MCF 10A (cell line): Measurements from ENCODE around the gene POU3F1. TPM values are rescaled to one million over a fixed set of nuclear protein-coding genes. Genes with fewer than 3 reads are reported as not detected.

ENCODE experiments used
- BruUV-seq: library from RNA; stranded (reverse); fragments of 400-500 nt; replicated peaks from 2 replicates; lab custom pipeline; 2021; lab: Mats Ljungman, UMichigan
- CTCF ChIA-PET: fragments of 300-600 bp; sonication (Branson Sonifier 250); formaldehyde crosslinking; extraction: SDS; loops from one replicate; lab custom pipeline; 2021; ENCODE audit warnings: antibody characterized with exemption, inconsistent platforms; lab: Yijun Ruan, JAX
- POLR2A ChIA-PET: fragments of 300-600, 350-650 bp; sonication (Branson Sonifier 250); formaldehyde crosslinking; extraction: SDS; loops from one replicate; lab custom pipeline; 2020; ENCODE audit warnings: antibody characterized with exemption, inconsistent platforms; lab: Yijun Ruan, JAX
- DNase-seq: peaks from one replicate; pipeline ENCODE4 v3.0.0-alpha.2; 2018; ENCODE audit not compliant: unreplicated experiment
- H3K27ac Mint-ChIP-seq: one replicate; pipeline ENCODE4 v1.8.0; 2022; ENCODE audit warnings: mild to moderate bottlenecking, low read depth, mixed read lengths; ENCODE audit not compliant: unreplicated experiment
- H3K27me3 Mint-ChIP-seq: one replicate; pipeline ENCODE4 v1.8.0; 2022; ENCODE audit warnings: mixed read lengths; ENCODE audit not compliant: insufficient read depth, unreplicated experiment
- H3K36me3 Mint-ChIP-seq: one replicate; pipeline ENCODE4 v1.8.0; 2022; ENCODE audit warnings: mild to moderate bottlenecking, moderate library complexity, mixed read lengths; ENCODE audit not compliant: insufficient read depth, unreplicated experiment
- H3K4me1 Mint-ChIP-seq: one replicate; pipeline ENCODE4 v1.8.0; 2022; ENCODE audit warnings: mixed read lengths; ENCODE audit not compliant: insufficient read depth, unreplicated experiment
- H3K4me3 Mint-ChIP-seq: one replicate; pipeline ENCODE4 v1.8.0; 2022; ENCODE audit warnings: mild to moderate bottlenecking, moderate library complexity, mixed read lengths; ENCODE audit not compliant: unreplicated experiment
- H3K9me3 Mint-ChIP-seq: one replicate; pipeline ENCODE4 v1.8.0; 2022; ENCODE audit warnings: mixed read lengths; ENCODE audit not compliant: unreplicated experiment
- CTCF ChIP-seq: fragments of 200-600 bp; IDR thresholded peaks from one replicate; pipeline ENCODE4 v1.8.0; 2022; ENCODE audit warnings: antibody characterized with exemption, mild to moderate bottlenecking; ENCODE audit not compliant: unreplicated experiment
- intact Hi-C: fragments of 100-400 bp; cut with micrococcal nuclease; formaldehyde crosslinking; loops from 2 replicates; pipeline ENCODE4 v1.14.1; 2022
- total RNA-seq: library from RNA; stranded (reverse); gene quantifications from 2 replicates; pipeline ENCODE4 v1.2.3, GENCODE V29; 2022

POU3F1 gene
- total RNA-seq, 1 experiment from 2014 or later: 0.14 TPM

GRCh38 chr1:38068220-38068979, 21.8 kb upstream of the POU3F1 start:
- H3K9me3 Mint-ChIP-seq: no peaks in the 10 kb centered on the region
- no peak overlapping the region for H3K27ac Mint-ChIP-seq
- H3K36me3 Mint-ChIP-seq: peaks cover 7% of the 10 kb centered on the region
- intact Hi-C loops: no loop called here
- ChIA-PET POLR2A (no interaction called here), CTCF (interaction anchor here (0.6 to 1.2 kb wide), 2 partner anchors 52 to 58 kb away, joined by 3 read pairs; no protein-coding TSS in a partner anchor)
- peaks cover 15% of the 10 kb centered on the region for H3K27me3 Mint-ChIP-seq
- no peak for TF ChIP-seq CTCF
- no peak for DNase-seq
- no peak overlapping the region for H3K4me3 Mint-ChIP-seq
- no TSS peak for BruUV-seq
- peaks cover 6% of the 10 kb centered on the region for H3K4me1 Mint-ChIP-seq

- Mint-ChIP-seq H3K4me1 (peaks cover 6% of the 10 kb centered on the region), H3K4me3 (no peak overlapping the region), H3K9me3 (no peaks in the 10 kb centered on the region), H3K27me3 (no peaks in the 10 kb centered on the region), H3K27ac (no peak overlapping the region), H3K36me3 (peaks cover 7% of the 10 kb centered on the region)
- ChIA-PET CTCF (interaction anchor here (0.6 to 1.3 kb wide), 4 partner anchors 9 to 274 kb away, joined by 3 to 6 read pairs (median 3); no protein-coding TSS in a partner anchor), POLR2A (interaction anchor here (0.6 kb wide), 1 partner anchor 605 kb away, joined by 3 read pairs; no protein-coding TSS in a partner anchor)
- no peak for TF ChIP-seq CTCF
- BruUV-seq: no TSS peak
- intact Hi-C loops: loop anchor here (5.0 kb wide), 1 partner anchor 37 kb away; no protein-coding TSS in a partner anchor
- peak; percentile 69 for DNase-seq
Observed at GRCh38 chr1:38064197-38064903, 17.8 kb upstream of the POU3F1 start.

GRCh38 chr1:38063616-38064015, 17.0 kb upstream of the POU3F1 start:
- Mint-ChIP-seq H3K36me3 (peaks cover 7% of the 10 kb centered on the region), H3K27ac (no peak overlapping the region), H3K4me3 (no peak overlapping the region), H3K27me3 (no peaks in the 10 kb centered on the region), H3K4me1 (peaks cover 6% of the 10 kb centered on the region), H3K9me3 (no peaks in the 10 kb centered on the region)
- CTCF ChIA-PET: interaction anchor here (0.6 to 1.3 kb wide), 4 partner anchors 9 to 744 kb away, joined by 3 to 6 read pairs (median 3); no protein-coding TSS in a partner anchor
- TF ChIP-seq CTCF: no peak
- POLR2A ChIA-PET: no interaction called here
- intact Hi-C loops: loop anchor here (5.0 kb wide), 1 partner anchor 36 kb away; no protein-coding TSS in a partner anchor
- BruUV-seq: no TSS peak
- DNase-seq: no peak
